Astrocyte (in vitro differentiated cells and primary cell): ENCODE results near the gene IGDCC3. TPM values are rescaled to one million over a fixed set of nuclear protein-coding genes. Genes with fewer than 3 reads are reported as not detected.

ENCODE experiments used
- DNase-seq: peaks from one replicate; pipeline ENCODE4 v3.0.0-alpha.2; 2010; ENCODE audit warnings: low read depth
- FAIRE-seq: peaks from 2 replicates; lab custom pipeline; 2011; peaks lifted over from hg19 to GRCh38; lab: Jason Lieb, UNC
- H2AFZ ChIP-seq: 2 replicates; pipeline ENCODE4 v1.6.0; 2012; ENCODE audit warnings: low read depth, low read length, inconsistent platforms
- H3K27ac ChIP-seq: 2 replicates; pipeline ENCODE4 v1.5.1; 2011; ENCODE audit warnings: low read depth, low read length, inconsistent platforms
- H3K27me3 ChIP-seq: 2 replicates; pipeline ENCODE4 v1.6.0; 2011; ENCODE audit warnings: low read length, inconsistent platforms; ENCODE audit not compliant: insufficient read depth
- H3K36me3 ChIP-seq: 2 replicates; pipeline ENCODE4 v1.5.1; 2011; ENCODE audit warnings: low read length, inconsistent platforms; ENCODE audit not compliant: insufficient read depth
- H3K4me1 ChIP-seq: 2 replicates; pipeline ENCODE4 v1.5.1; 2011; ENCODE audit warnings: low read length, inconsistent platforms; ENCODE audit not compliant: insufficient read depth
- H3K4me2 ChIP-seq: 2 replicates; pipeline ENCODE4 v1.6.0; 2012; ENCODE audit warnings: low read length, inconsistent platforms
- H3K4me3 ChIP-seq: 2 replicates; pipeline ENCODE4 v1.5.1; 2011; ENCODE audit warnings: low read depth, mild to moderate bottlenecking, low read length, inconsistent platforms; ENCODE audit not compliant: insufficient read depth
- H3K79me2 ChIP-seq: 2 replicates; pipeline ENCODE4 v1.6.0; 2012; ENCODE audit warnings: mild to moderate bottlenecking, low read length, inconsistent platforms; ENCODE audit not compliant: insufficient read depth
- H3K9ac ChIP-seq: 2 replicates; pipeline ENCODE4 v1.6.0; 2012; ENCODE audit warnings: mild to moderate bottlenecking, low read length, inconsistent platforms
- H3K9me3 ChIP-seq: 2 replicates; pipeline ENCODE4 v1.5.1; 2012; ENCODE audit warnings: low read depth, mild to moderate bottlenecking, low read length, inconsistent platforms; ENCODE audit not compliant: insufficient read depth
- H4K20me1 ChIP-seq: 2 replicates; pipeline ENCODE4 v1.6.0; 2012; ENCODE audit warnings: low read length, inconsistent platforms; ENCODE audit not compliant: insufficient read depth
- H3K27ac Mint-ChIP-seq: one replicate; pipeline ENCODE4 v1.8.0; 2021; ENCODE audit warnings: mild to moderate bottlenecking, mixed read lengths; ENCODE audit not compliant: unreplicated experiment
- H3K27me3 Mint-ChIP-seq: one replicate; pipeline ENCODE4 v1.8.0; 2021; ENCODE audit warnings: low read depth, mixed read lengths; ENCODE audit not compliant: unreplicated experiment
- H3K36me3 Mint-ChIP-seq: one replicate; pipeline ENCODE4 v1.8.0; 2021; ENCODE audit warnings: low read depth, mixed read lengths; ENCODE audit not compliant: unreplicated experiment
- H3K4me1 Mint-ChIP-seq: one replicate; pipeline ENCODE4 v1.8.0; 2021; ENCODE audit warnings: low read depth, mixed read lengths; ENCODE audit not compliant: unreplicated experiment
- H3K4me3 Mint-ChIP-seq: one replicate; pipeline ENCODE4 v1.8.0; 2021; ENCODE audit warnings: mild to moderate bottlenecking, moderate library complexity, mixed read lengths; ENCODE audit not compliant: unreplicated experiment
- H3K9me3 Mint-ChIP-seq: one replicate; pipeline ENCODE4 v1.8.0; 2021; ENCODE audit warnings: mild to moderate bottlenecking, mixed read lengths; ENCODE audit not compliant: unreplicated experiment
- CTCF ChIP-seq: IDR thresholded peaks from 2 replicates; pipeline ENCODE4 v1.5.1; 2011; ENCODE audit warnings: low read depth, mild to moderate bottlenecking, inconsistent platforms, low read length, moderate library complexity; ENCODE audit not compliant: insufficient read depth
- EZH2 ChIP-seq: IDR thresholded peaks from 2 replicates; pipeline ENCODE4 v1.6.1; 2012; ENCODE audit warnings: mild to moderate bottlenecking, low read length, inconsistent platforms; ENCODE audit not compliant: insufficient read depth
- total RNA-seq: library from RNA; stranded (reverse); gene quantifications from 2 replicates; pipeline ENCODE4 v1.2.1, GENCODE V29; 2021

IGDCC3 gene
- total RNA-seq, 1 donor from 2014 or later, result 11.0 TPM

- H3K27me3 ChIP-seq, result no peaks in the 10 kb centered on the region
- no peaks in the 10 kb centered on the region for H4K20me1 ChIP-seq
- H3K9me3 Mint-ChIP-seq, result no peaks in the 10 kb centered on the region
- no peak overlapping the region for H3K4me2 ChIP-seq
- no peak overlapping the region for H3K4me3 Mint-ChIP-seq
- no peaks in the 10 kb centered on the region for H3K9me3 ChIP-seq
- no peak for DNase-seq
- FAIRE-seq, result no peak
- no peak overlapping the region for H3K27ac Mint-ChIP-seq
- H3K27me3 Mint-ChIP-seq, result peaks cover 7% of the 10 kb centered on the region
- H3K4me1 Mint-ChIP-seq, result peaks cover 5% of the 10 kb centered on the region
- H3K9ac ChIP-seq, result no peak overlapping the region
- H3K4me1 ChIP-seq, result no peaks in the 10 kb centered on the region
- no peaks in the 10 kb centered on the region for H3K79me2 ChIP-seq
- TF ChIP-seq CTCF (no peak), EZH2 (no peak)
- no peak overlapping the region for H3K4me3 ChIP-seq
- peaks cover 3% of the 10 kb centered on the region for H3K36me3 Mint-ChIP-seq
- no peak overlapping the region for H3K27ac ChIP-seq
- no peak overlapping the region for H2AFZ ChIP-seq
- H3K36me3 ChIP-seq, result no peaks in the 10 kb centered on the region
Measured at GRCh38 chr15:65344914-65345275, 32.9 kb downstream of the IGDCC3 start.

GRCh38 chr15:65344214-65344913 lies 33.4 kb downstream of the IGDCC3 start:
- H3K36me3 ChIP-seq, result no peaks in the 10 kb centered on the region
- Mint-ChIP-seq H3K4me1 (peaks cover 8% of the 10 kb centered on the region), H3K4me3 (no peak overlapping the region), H3K9me3 (no peaks in the 10 kb centered on the region), H3K27ac (no peak overlapping the region), H3K27me3 (peaks cover 11% of the 10 kb centered on the region), H3K36me3 (peaks cover 3% of the 10 kb centered on the region)
- no peak overlapping the region for H3K27ac ChIP-seq
- no peak overlapping the region for H3K4me2 ChIP-seq
- no peak for DNase-seq
- FAIRE-seq, result no peak
- no peaks in the 10 kb centered on the region for H3K4me1 ChIP-seq
- TF ChIP-seq CTCF, result no peak
- TF ChIP-seq EZH2, result no peak
- no peak overlapping the region for H3K4me3 ChIP-seq
- H3K9ac ChIP-seq, result no peak overlapping the region
- no peaks in the 10 kb centered on the region for H3K79me2 ChIP-seq
- H3K9me3 ChIP-seq, result no peaks in the 10 kb centered on the region
- H3K27me3 ChIP-seq, result no peaks in the 10 kb centered on the region
- no peak overlapping the region for H2AFZ ChIP-seq
- no peaks in the 10 kb centered on the region for H4K20me1 ChIP-seq

- H4K20me1 ChIP-seq, result no peaks in the 10 kb centered on the region
- TF ChIP-seq CTCF (no peak), EZH2 (no peak)
- no peaks in the 10 kb centered on the region for H3K36me3 ChIP-seq
- H3K27me3 Mint-ChIP-seq, result peaks cover 11% of the 10 kb centered on the region
- no peak overlapping the region for H3K27ac Mint-ChIP-seq
- H3K4me3 ChIP-seq, result no peak overlapping the region
- H3K36me3 Mint-ChIP-seq, result peaks cover 3% of the 10 kb centered on the region
- FAIRE-seq (no peak), DNase-seq (no peak)
- H2AFZ ChIP-seq, result no peak overlapping the region
- no peaks in the 10 kb centered on the region for H3K9me3 Mint-ChIP-seq
- H3K4me1 Mint-ChIP-seq, result peaks cover 11% of the 10 kb centered on the region
- no peaks in the 10 kb centered on the region for H3K79me2 ChIP-seq
- no peaks in the 10 kb centered on the region for H3K27me3 ChIP-seq
- no peak overlapping the region for H3K4me3 Mint-ChIP-seq
- no peak overlapping the region for H3K9ac ChIP-seq
- H3K9me3 ChIP-seq, result no peaks in the 10 kb centered on the region
- H3K4me2 ChIP-seq, result no peak overlapping the region
- H3K4me1 ChIP-seq, result no peaks in the 10 kb centered on the region
- H3K27ac ChIP-seq, result no peak overlapping the region
Measured at GRCh38 chr15:65343374-65343981, 34.3 kb downstream of the IGDCC3 start.
